ENCODE data around the gene CTXN3. TPM values are rescaled to one million over a fixed set of nuclear protein-coding genes. Genes with fewer than 3 reads are reported as not detected.
"Not testable (repeated sequence)": the region's sequence is repeated elsewhere in the genome, so short reads cannot be mapped to it uniquely, and the experiment has no call there.

CTXN3 gene
- total RNA-seq, 2 experiments from 2014 or later, result not detected

DNA sequence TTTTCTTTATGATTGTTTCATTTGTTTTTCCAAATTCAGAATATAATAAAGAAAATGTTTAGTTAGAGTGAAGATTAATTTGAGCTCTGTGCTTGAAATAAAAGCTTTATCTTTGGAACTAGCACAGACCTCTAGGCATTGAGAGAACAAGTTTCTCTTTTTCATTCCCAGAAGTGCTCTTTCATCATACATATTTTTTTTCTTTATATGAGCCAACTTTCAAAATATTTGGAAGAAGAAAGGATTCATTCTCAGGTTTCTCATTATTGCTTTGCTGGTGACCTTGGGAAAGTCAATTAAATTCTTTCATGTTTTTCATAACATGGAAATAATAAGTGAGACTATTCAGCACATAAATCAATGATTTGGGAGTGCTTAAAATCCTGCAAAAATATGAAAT, 16.8 kb downstream of the CTXN3 start:
- ChIA-PET CTCF (no interaction called here), POLR2A (no interaction called here)
- no peaks in the 10 kb centered on the region for H3K36me3 Mint-ChIP-seq (ENCODE audit: low read depth)
- H3K9me3 Mint-ChIP-seq, result no peaks in the 10 kb centered on the region
- H3K4me1 Mint-ChIP-seq, result no peaks in the 10 kb centered on the region
- no peak for DNase-seq
- H3K4me3 Mint-ChIP-seq, result no peak overlapping the region
- H3K27me3 Mint-ChIP-seq, result peaks cover 3% of the 10 kb centered on the region
- no peak overlapping the region for H3K27ac Mint-ChIP-seq

DNA sequence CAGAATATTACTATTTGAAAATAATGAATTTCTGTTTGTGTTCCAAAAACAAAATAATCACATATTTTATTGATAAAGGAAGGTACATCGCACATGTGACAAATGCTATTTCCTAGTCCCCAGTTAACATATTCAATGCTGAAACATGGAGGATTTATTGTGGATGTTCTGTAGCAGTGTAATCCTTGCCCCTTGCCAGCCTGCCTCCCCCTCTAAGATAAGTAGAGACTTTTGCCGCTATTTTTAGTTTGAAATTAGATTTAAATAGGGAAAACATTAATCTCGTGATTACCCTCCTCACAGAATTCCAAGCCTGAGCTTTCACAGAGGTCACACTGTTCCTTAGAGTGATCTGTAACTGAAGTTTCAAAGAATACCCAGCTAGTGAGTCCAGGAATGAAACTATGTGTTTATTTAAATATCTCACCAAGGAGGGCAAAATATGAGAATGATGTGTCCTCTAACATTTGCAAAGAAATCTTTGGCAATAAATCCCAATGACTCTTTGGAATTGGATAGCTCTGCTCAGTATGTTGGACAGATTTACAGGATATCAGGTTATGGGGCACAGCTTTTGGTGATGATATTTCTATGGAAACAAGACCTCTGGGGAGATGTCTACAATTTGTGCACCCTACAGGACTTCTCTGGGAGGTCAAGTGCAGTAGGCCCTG, 17.3 kb downstream of the CTXN3 start:
- CTCF ChIA-PET, result no interaction called here
- H3K27ac Mint-ChIP-seq, result no peak overlapping the region
- H3K9me3 Mint-ChIP-seq, result no peaks in the 10 kb centered on the region
- no peaks in the 10 kb centered on the region for H3K4me1 Mint-ChIP-seq
- POLR2A ChIA-PET, result no interaction called here
- peaks cover 3% of the 10 kb centered on the region for H3K27me3 Mint-ChIP-seq
- no peaks in the 10 kb centered on the region for H3K36me3 Mint-ChIP-seq (ENCODE audit: low read depth)
- no peak overlapping the region for H3K4me3 Mint-ChIP-seq
- no peak for DNase-seq

DNA sequence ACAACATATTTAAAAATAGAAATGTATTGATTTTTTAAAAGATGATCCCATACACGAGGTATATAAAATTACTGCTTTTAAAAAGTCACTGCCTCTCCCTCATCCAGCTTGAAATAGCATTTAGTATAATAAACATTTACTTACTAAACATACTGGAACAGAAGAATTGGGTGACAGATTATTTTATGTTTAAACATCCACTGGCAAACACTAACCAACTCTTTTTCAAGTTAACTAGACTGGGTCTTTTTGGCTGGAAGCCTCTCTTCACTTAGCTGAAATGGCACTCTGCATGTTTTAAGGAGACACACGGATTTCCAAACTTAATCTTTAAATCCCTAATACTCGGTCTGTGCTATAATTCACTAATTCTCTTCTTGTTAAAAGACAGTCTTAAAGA, 19.0 kb downstream of the CTXN3 start:
- POLR2A ChIA-PET, result no interaction called here
- Mint-ChIP-seq H3K27ac (no peak overlapping the region), H3K9me3 (no peaks in the 10 kb centered on the region), H3K27me3 (peaks cover 3% of the 10 kb centered on the region), H3K4me3 (no peak overlapping the region), H3K36me3 (ENCODE audit: low read depth) (no peaks in the 10 kb centered on the region), H3K4me1 (no peaks in the 10 kb centered on the region)
- CTCF ChIA-PET, result interaction anchor here (1.1 kb wide), 1 partner anchor 12 kb away, joined by 3 read pairs; no protein-coding TSS in a partner anchor
- DNase-seq, result no peak

DNA sequence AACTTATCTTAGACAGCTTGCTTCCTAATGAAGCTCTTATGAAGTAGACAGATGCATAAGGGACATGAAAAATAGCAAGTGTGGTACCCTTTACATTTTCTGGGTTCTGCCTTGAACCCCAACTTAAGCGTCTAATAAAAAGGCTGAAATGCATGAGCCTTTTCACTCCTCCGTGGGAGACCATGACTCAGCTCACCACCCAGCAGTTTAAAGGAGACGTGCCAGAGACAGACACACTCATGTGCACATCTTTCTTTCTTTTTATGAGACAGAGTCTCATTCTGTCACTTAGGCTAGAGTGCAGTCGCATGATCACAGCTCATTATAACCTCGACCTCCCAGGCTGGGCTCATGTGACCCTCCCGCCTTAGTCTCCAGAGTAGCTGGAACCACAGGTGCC, 22.3 kb downstream of the CTXN3 start:
- H3K9me3 Mint-ChIP-seq, result no peaks in the 10 kb centered on the region
- no peak overlapping the region for H3K4me3 Mint-ChIP-seq
- H3K4me1 Mint-ChIP-seq, result no peaks in the 10 kb centered on the region
- no peaks in the 10 kb centered on the region for H3K36me3 Mint-ChIP-seq (ENCODE audit: low read depth)
- H3K27ac Mint-ChIP-seq, result no peak overlapping the region
- ChIA-PET CTCF (no interaction called here), POLR2A (no interaction called here)
- H3K27me3 Mint-ChIP-seq, result peaks cover 3% of the 10 kb centered on the region
- no peak for DNase-seq

DNA sequence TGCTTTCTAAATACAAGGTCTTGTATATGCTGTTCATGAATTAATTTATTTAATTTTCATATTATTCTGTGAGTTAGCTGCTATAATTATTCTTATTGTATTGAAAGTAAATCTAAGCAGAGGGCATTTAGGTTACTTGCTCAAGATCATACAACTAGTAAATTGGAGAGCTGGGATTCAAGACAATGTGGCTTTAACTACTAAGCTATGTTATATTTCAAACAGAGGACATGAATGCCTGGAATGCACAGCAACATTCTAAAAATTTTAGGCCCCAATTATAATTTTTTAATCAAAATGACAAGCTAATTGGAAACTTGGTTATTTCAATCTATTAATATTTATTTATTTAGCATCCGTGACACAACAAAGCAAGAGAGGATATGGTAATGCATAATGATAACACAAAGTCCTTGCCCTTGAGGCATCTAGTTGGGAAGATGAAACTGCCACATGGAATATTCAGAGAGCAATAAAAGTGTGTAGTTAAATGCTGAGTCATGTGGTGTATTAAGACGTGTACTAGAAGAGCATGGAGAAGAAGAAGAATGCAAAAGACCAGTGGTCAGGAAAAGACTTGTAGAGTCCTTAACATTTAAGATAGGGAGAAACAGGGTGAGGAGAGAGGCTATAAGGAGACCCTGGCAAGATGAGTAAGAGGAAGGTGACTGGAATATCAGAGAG, 24.4 kb downstream of the CTXN3 start:
- ChIA-PET POLR2A (no interaction called here), CTCF (no interaction called here)
- no peaks in the 10 kb centered on the region for H3K4me1 Mint-ChIP-seq
- no peaks in the 10 kb centered on the region for H3K27me3 Mint-ChIP-seq
- H3K4me3 Mint-ChIP-seq, result no peak overlapping the region
- H3K36me3 Mint-ChIP-seq (ENCODE audit: low read depth), result no peaks in the 10 kb centered on the region
- DNase-seq, result no peak
- H3K27ac Mint-ChIP-seq, result no peak overlapping the region
- H3K9me3 Mint-ChIP-seq, result no peaks in the 10 kb centered on the region

DNA sequence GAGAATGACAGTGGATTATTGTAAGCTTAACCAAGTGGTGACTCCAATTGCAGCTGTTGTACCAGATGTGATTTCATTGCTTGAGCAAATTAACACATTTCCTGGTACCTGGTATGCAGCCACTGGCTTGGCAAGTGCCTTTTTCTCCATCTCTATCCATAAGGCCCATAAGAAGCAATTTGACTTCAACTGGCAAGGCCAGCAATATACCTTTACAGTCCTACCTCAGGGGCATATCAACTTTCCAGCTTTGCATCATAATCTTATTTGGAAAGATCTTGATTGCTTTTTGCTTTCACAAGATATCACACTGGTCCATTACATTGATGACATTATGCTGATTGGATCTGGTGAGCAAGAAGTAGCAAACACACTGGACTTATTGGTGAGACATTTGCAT, 28.1 kb downstream of the CTXN3 start:
- H3K4me3 Mint-ChIP-seq; H3K9me3 Mint-ChIP-seq; CTCF ChIA-PET; H3K27ac Mint-ChIP-seq; H3K27me3 Mint-ChIP-seq; POLR2A ChIA-PET; H3K4me1 Mint-ChIP-seq; H3K36me3 Mint-ChIP-seq (ENCODE audit: low read depth); DNase-seq: not testable (repeated sequence)

DNA sequence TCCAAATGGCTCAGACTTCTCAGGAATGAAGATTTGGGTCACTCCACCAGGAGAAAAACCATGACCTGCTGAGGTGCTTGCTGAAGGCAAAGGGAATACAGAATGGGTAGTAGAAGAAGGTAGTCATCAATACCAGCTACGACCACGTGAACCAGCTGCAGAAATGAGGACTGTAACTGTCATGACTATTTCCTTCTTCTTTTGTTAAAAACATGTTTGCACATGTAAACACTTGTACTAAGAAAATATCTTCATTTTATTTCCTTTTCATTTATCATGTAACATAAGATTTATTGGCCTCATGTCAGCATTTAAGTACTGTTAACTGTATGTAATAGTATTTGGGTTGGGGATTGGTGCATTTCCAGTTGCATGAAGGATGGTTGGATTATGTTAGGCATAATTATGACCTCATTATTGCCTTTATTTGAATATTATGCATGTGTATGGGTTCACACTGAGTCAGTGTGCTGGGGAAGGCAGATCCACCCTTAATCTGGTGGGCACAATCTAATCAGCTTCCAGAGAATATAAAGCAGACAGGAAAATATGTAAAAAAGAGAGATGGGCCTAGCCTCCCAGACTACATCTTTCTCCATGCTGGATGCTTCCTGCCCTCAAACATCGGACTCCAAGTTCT, 30.9 kb downstream of the CTXN3 start:
- H3K4me1 Mint-ChIP-seq; DNase-seq; H3K4me3 Mint-ChIP-seq; H3K27me3 Mint-ChIP-seq; H3K9me3 Mint-ChIP-seq; H3K36me3 Mint-ChIP-seq (ENCODE audit: low read depth); H3K27ac Mint-ChIP-seq; CTCF ChIA-PET; POLR2A ChIA-PET: not testable (repeated sequence)

DNA sequence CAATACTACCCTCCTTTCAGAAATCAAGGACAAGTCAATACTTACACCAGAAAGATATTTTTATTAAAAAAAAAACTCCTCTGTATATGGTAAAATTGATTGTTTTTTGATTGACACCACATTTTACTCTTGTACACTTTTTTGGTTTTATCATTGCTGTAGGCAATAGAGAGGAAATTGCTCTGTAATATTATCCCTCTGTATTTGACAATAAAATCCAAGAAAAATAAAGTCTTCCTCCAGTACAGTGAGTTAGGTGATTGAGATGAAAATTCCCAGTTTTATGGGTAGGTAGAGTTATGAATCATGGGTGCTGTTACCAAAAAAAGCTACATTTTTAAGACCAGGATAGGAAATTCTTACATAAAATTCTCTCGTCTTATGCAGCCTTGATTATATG, 31.7 kb downstream of the CTXN3 start:
- Mint-ChIP-seq H3K4me3 (no peak overlapping the region), H3K4me1 (no peaks in the 10 kb centered on the region), H3K27me3 (no peaks in the 10 kb centered on the region), H3K27ac (no peak overlapping the region), H3K9me3 (no peaks in the 10 kb centered on the region), H3K36me3 (ENCODE audit: low read depth) (no peaks in the 10 kb centered on the region)
- POLR2A ChIA-PET, result no interaction called here
- DNase-seq, result no peak
- CTCF ChIA-PET, result no interaction called here

DNA sequence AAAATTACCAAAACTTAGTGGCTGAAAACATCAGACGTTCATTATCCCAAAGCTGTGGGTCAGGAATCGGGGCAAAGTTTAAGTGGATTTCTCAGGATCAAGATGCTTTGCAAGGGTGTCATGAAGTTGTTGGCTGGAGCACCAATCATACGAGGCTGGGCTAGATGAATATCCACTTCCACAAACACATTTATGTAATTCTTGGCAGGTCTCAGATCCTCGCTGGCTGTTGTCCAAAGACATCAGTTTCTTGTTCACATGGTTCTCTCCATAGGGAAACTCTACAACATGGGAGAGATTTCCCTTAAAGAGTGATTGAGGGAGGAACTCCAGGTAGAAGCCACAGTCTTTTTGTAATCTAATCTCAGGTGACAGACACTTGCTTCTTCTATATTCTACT, 34.1 kb downstream of the CTXN3 start:
- no peak overlapping the region for H3K4me3 Mint-ChIP-seq
- no peak for DNase-seq
- H3K27ac Mint-ChIP-seq, result no peak overlapping the region
- CTCF ChIA-PET, result no interaction called here
- POLR2A ChIA-PET, result no interaction called here
- H3K36me3 Mint-ChIP-seq (ENCODE audit: low read depth), result no peaks in the 10 kb centered on the region
- no peaks in the 10 kb centered on the region for H3K9me3 Mint-ChIP-seq
- H3K27me3 Mint-ChIP-seq, result peaks cover 4% of the 10 kb centered on the region
- no peaks in the 10 kb centered on the region for H3K4me1 Mint-ChIP-seq

DNA sequence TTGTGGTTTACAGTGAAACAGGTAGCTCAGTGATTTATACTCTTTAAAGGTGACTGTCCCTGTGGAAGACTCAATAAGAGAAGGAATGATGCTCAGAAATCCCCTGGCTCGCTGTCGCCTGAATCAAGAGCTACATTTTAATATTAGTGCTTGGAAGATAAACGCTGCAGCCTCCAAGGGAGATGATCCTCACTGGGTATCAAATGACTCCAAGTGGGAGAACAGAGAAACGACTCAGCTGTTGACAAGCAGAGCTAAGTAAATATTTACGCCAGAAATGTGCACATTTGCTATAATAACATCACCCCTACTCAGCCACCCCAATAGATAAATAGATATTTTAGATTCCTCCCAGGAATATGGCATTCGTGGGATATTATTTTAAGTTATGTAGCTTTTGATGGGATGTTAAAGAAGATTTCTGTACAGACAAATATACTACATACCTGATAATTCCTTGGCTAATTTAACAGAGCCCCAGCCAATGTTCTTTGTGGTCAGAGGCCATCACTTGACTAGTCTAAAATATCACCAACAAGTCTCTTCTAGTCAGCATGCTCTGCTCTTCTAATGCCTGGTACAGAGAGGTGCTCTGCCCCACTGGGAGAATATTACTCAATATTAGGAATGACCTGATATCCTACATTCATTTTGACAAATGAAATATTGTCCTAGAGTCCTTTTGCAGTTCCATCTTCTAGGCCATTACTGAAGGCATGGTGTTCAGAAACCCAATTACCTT, 36.0 kb downstream of the CTXN3 start:
- ChIA-PET CTCF (no interaction called here), POLR2A (no interaction called here)
- H3K4me3 Mint-ChIP-seq, result no peak overlapping the region
- no peak overlapping the region for H3K27ac Mint-ChIP-seq
- no peak for DNase-seq
- peaks cover 4% of the 10 kb centered on the region for H3K27me3 Mint-ChIP-seq
- no peaks in the 10 kb centered on the region for H3K9me3 Mint-ChIP-seq
- no peaks in the 10 kb centered on the region for H3K36me3 Mint-ChIP-seq (ENCODE audit: low read depth)
- no peaks in the 10 kb centered on the region for H3K4me1 Mint-ChIP-seq

DNA sequence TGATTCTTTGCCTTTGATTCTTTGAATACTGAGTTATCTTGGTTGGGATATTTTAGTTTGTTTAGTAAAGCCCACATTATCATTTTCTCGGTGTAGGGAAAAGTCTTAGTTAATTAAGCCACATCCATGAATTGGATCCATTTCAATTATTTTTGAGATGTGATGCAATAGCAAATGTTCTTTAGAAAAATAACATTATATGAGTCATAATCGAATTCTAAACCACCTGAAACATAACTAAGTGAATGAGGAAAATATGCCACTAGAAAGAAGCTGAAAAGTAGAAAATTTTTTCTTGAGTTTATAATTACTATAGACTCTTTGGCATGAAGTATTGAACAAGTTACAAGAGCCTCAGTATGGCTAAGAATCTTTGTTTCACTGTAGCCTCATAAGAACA, 36.8 kb downstream of the CTXN3 start:
- H3K27me3 Mint-ChIP-seq, result peaks cover 4% of the 10 kb centered on the region
- H3K36me3 Mint-ChIP-seq (ENCODE audit: low read depth), result no peaks in the 10 kb centered on the region
- no peaks in the 10 kb centered on the region for H3K4me1 Mint-ChIP-seq

DNA sequence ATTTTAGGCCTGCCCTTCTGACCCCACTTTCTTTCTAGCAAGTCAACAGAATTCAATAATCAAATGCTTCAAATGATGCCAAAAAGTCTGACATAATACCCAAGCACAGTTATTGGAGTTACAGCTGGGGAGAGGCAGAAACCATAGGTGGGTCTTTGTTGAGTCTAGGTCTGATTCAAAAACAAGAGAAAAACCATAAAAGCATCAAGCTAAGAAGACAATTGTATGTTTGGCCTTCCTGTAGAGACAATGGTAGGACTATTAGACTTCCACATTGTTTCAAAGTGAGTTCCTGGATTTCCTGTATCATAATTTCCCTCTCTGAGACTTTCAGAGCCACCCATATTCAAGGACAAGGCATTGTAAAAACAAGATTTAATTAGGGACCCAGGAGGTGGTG, 37.5 kb downstream of the CTXN3 start:
- H3K4me1 Mint-ChIP-seq, result no peaks in the 10 kb centered on the region
- no peak overlapping the region for H3K27ac Mint-ChIP-seq
- H3K4me3 Mint-ChIP-seq, result no peak overlapping the region
- no peaks in the 10 kb centered on the region for H3K36me3 Mint-ChIP-seq (ENCODE audit: low read depth)
- peaks cover 4% of the 10 kb centered on the region for H3K27me3 Mint-ChIP-seq
- ChIA-PET CTCF (no interaction called here), POLR2A (no interaction called here)
- DNase-seq, result no peak
- H3K9me3 Mint-ChIP-seq, result no peaks in the 10 kb centered on the region

More for the DNA sequence above, 36.8 kb downstream of the CTXN3 start:
- no peak overlapping the region for H3K27ac Mint-ChIP-seq
- DNase-seq, result no peak
- no peak overlapping the region for H3K4me3 Mint-ChIP-seq
- POLR2A ChIA-PET, result no interaction called here
- no peaks in the 10 kb centered on the region for H3K9me3 Mint-ChIP-seq
- CTCF ChIA-PET, result no interaction called here

DNA sequence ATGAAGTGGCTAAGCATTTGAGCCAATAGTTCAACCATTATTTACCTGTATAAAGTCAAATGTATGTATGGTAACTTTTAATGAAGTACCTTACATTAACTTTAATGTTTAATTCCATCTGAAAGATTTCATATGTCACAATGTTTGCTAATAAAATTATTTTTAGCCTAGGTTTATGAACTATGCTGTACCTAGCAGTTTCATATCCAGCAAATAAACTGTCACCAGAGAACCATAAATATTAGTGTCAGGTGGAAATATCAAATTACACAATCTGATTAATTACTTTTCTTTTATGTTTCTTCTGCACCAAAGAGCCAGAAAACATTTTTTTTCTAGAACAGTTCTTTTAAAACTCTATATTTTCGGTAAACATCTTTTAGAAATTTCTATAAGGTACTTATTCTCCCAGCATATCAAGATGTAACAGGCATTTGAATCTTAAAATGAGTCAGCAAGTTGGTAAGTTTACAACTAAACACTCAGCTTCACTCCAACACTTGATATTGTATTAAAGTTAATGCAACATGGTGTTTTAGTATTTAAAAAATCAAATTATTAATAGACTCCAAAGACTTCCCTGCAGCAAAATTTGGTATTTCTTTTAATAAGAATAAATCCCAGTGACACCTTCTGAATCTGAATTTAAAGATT, 45.8 kb downstream of the CTXN3 start:
- Mint-ChIP-seq H3K4me1 (no peaks in the 10 kb centered on the region), H3K36me3 (ENCODE audit: low read depth) (no peaks in the 10 kb centered on the region), H3K27ac (no peak overlapping the region), H3K4me3 (no peak overlapping the region), H3K27me3 (peaks cover 10% of the 10 kb centered on the region), H3K9me3 (no peaks in the 10 kb centered on the region)
- POLR2A ChIA-PET, result no interaction called here
- no peak for DNase-seq
- CTCF ChIA-PET, result no interaction called here
